Keratinocyte (primary cell): ENCODE results near the gene IFT81.

Experiments used
- EZH2 ChIP-seq: IDR thresholded peaks from one replicate; pipeline ENCODE4 v1.6.1; 2012; ENCODE audit warnings: inconsistent platforms, mild to moderate bottlenecking, low read length, moderate library complexity
- TF ChIP-seq, protein P1 (sequence below), 3 experiments: IDR thresholded peaks in 1 of 3; conservative IDR thresholded peaks in 1 of 3; optimal IDR thresholded peaks in 1 of 3; 2 replicates in 2 of 3; 3 replicates in 1 of 3; pipeline versions ENCODE3 to v1.5.1; 2011; ENCODE audit warnings: low read length in 3 of 3, mild to moderate bottlenecking in 3 of 3, moderate library complexity in 2 of 3, control low read depth in 1 of 3, inconsistent platforms in 1 of 3; ENCODE audit not compliant: insufficient read depth in 2 of 3; ENCODE audit errors: extremely low read depth in 1 of 3

- TF ChIP-seq, protein P1, sequence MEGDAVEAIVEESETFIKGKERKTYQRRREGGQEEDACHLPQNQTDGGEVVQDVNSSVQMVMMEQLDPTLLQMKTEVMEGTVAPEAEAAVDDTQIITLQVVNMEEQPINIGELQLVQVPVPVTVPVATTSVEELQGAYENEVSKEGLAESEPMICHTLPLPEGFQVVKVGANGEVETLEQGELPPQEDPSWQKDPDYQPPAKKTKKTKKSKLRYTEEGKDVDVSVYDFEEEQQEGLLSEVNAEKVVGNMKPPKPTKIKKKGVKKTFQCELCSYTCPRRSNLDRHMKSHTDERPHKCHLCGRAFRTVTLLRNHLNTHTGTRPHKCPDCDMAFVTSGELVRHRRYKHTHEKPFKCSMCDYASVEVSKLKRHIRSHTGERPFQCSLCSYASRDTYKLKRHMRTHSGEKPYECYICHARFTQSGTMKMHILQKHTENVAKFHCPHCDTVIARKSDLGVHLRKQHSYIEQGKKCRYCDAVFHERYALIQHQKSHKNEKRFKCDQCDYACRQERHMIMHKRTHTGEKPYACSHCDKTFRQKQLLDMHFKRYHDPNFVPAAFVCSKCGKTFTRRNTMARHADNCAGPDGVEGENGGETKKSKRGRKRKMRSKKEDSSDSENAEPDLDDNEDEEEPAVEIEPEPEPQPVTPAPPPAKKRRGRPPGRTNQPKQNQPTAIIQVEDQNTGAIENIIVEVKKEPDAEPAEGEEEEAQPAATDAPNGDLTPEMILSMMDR (optimal IDR thresholded peaks at IDR 0.05 in 1 of 3, IDR thresholded peaks at IDR 0.05 in 1 of 3, conservative IDR thresholded peaks at IDR 0.05 in 1 of 3; ENCODE audit: extremely low read depth in 1 of 3, insufficient read depth in 2 of 3, low read length in 3 of 3): no peak
- no peak for TF ChIP-seq EZH2
Measured at GRCh38 chr12:110251381-110251780, 127.2 kb downstream of the IFT81 start.
